ENCODE results near the gene DIO2. TPM values are rescaled to one million over a fixed set of nuclear protein-coding genes. Genes with fewer than 3 reads are reported as not detected.

The DIO2 gene
- total RNA-seq, 1 experiment from 2014 or later = 4.9 TPM

DNA sequence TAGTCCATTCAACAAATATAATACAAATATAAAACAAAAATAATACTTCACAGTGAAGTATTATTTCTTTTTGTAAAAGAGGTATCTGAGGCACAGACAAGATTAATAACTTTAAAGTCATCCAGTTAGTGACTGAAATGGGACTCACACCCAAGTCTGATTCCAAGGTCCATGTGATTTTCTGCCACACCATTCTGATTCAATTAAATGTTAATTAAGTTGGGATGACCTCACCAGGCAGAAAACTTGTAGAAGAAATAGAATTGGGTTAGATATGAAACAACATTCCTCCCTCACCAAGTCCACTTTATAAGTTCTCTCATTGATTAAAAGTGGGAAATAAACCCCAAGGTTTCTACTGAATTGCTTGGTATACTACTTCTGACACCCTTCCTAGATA, 34.4 kb downstream of the DIO2 start:
- DNase-seq = no peak
- peaks cover 2% of the 10 kb centered on the region for H3K27me3 Mint-ChIP-seq (ENCODE audit: insufficient read depth, unreplicated experiment)
- no peak overlapping the region for H3K27ac Mint-ChIP-seq (ENCODE audit: unreplicated experiment)
- Histone ChIP-seq H3K4me1 (no peaks in the 10 kb centered on the region), H3K9me3 (no peaks in the 10 kb centered on the region), H3K36me3 (ENCODE audit: control insufficient read depth, insufficient read depth, low read length) (no peaks in the 10 kb centered on the region), H3K27me3 (replicated peaks; ENCODE audit: control insufficient read depth, insufficient read depth, low read length) (no peaks in the 10 kb centered on the region; the same call in 1 of the 2 replicates), H3K4me3 (ENCODE audit: low read depth, low read length) (no peak overlapping the region)
- BruUV-seq (replicated peaks) = no TSS peak
- TF ChIP-seq, protein P1, sequence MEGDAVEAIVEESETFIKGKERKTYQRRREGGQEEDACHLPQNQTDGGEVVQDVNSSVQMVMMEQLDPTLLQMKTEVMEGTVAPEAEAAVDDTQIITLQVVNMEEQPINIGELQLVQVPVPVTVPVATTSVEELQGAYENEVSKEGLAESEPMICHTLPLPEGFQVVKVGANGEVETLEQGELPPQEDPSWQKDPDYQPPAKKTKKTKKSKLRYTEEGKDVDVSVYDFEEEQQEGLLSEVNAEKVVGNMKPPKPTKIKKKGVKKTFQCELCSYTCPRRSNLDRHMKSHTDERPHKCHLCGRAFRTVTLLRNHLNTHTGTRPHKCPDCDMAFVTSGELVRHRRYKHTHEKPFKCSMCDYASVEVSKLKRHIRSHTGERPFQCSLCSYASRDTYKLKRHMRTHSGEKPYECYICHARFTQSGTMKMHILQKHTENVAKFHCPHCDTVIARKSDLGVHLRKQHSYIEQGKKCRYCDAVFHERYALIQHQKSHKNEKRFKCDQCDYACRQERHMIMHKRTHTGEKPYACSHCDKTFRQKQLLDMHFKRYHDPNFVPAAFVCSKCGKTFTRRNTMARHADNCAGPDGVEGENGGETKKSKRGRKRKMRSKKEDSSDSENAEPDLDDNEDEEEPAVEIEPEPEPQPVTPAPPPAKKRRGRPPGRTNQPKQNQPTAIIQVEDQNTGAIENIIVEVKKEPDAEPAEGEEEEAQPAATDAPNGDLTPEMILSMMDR (IDR thresholded peaks at IDR 0.05; ENCODE audit: insufficient read depth in 1 of 2, low read depth in 1 of 2, low read length in 1 of 2, severe bottlenecking in 1 of 2, unreplicated experiment in 1 of 2) = no peak
- intact Hi-C loops (cut with micrococcal nuclease; ENCODE audit: unreplicated experiment) = no loop called here
- H3K4me3 Mint-ChIP-seq (ENCODE audit: unreplicated experiment) = no peak overlapping the region
- no peaks in the 10 kb centered on the region for H3K36me3 Mint-ChIP-seq (ENCODE audit: insufficient read depth, unreplicated experiment)
- ChIA-PET POLR2A (no interaction called here), CTCF (no interaction called here)
- peaks cover 8% of the 10 kb centered on the region for H3K9me3 Mint-ChIP-seq (ENCODE audit: unreplicated experiment)
- H3K4me1 Mint-ChIP-seq (ENCODE audit: low read depth, unreplicated experiment) = no peaks in the 10 kb centered on the region

DNA sequence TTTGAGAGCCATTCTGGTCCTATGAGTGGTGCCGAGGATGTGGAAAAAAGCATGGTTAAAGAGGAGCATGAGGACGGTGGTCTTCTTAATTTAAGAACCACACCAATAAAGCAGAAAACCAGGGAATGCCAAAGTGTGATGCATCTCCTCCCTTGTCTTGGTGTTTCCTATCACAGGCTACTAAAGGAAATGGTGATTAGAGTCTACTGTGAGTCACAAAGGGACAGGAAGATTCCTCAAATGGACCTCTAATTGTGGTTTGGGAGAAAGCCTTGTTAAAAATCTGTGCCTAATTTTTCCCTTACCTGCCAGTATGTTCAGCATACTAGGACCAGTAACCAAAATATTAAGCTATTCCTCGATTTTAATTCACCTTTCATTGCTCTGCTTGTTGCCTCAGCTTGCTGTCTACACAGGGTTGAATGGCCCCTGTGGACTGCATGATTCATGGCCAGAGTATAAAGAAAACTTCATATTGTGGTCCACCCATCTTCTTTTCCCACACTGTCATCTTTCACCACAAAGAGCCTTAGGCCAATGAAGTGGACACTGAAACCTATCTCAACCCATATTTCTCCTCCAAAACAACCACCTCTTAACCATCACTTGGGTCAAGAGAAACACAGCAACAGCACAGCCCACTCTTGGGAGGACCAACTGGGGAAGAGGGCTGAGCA, 38.8 kb downstream of the DIO2 start:
- ChIA-PET CTCF (no interaction called here), POLR2A (no interaction called here)
- Histone ChIP-seq H3K9me3 (no peaks in the 10 kb centered on the region), H3K4me1 (no peaks in the 10 kb centered on the region), H3K27me3 (replicated peaks; ENCODE audit: control insufficient read depth, insufficient read depth, low read length) (no peaks in the 10 kb centered on the region; the same call in 1 of the 2 replicates), H3K36me3 (ENCODE audit: control insufficient read depth, insufficient read depth, low read length) (no peaks in the 10 kb centered on the region), H3K4me3 (ENCODE audit: low read depth, low read length) (no peak overlapping the region)
- BruUV-seq (replicated peaks) = no TSS peak
- TF ChIP-seq, protein P1 (IDR thresholded peaks at IDR 0.05; ENCODE audit: insufficient read depth in 1 of 2, low read depth in 1 of 2, low read length in 1 of 2, severe bottlenecking in 1 of 2, unreplicated experiment in 1 of 2) = no peak
- no peaks in the 10 kb centered on the region for H3K36me3 Mint-ChIP-seq (ENCODE audit: insufficient read depth, unreplicated experiment)
- H3K4me1 Mint-ChIP-seq (ENCODE audit: low read depth, unreplicated experiment) = peaks cover 7% of the 10 kb centered on the region
- intact Hi-C loops (cut with micrococcal nuclease; ENCODE audit: unreplicated experiment) = no loop called here
- DNase-seq = no peak
- no peak overlapping the region for H3K27ac Mint-ChIP-seq (ENCODE audit: unreplicated experiment)
- H3K9me3 Mint-ChIP-seq (ENCODE audit: unreplicated experiment) = no peaks in the 10 kb centered on the region
- H3K4me3 Mint-ChIP-seq (ENCODE audit: unreplicated experiment) = no peak overlapping the region
- H3K27me3 Mint-ChIP-seq (ENCODE audit: insufficient read depth, unreplicated experiment) = no peaks in the 10 kb centered on the region

DNA sequence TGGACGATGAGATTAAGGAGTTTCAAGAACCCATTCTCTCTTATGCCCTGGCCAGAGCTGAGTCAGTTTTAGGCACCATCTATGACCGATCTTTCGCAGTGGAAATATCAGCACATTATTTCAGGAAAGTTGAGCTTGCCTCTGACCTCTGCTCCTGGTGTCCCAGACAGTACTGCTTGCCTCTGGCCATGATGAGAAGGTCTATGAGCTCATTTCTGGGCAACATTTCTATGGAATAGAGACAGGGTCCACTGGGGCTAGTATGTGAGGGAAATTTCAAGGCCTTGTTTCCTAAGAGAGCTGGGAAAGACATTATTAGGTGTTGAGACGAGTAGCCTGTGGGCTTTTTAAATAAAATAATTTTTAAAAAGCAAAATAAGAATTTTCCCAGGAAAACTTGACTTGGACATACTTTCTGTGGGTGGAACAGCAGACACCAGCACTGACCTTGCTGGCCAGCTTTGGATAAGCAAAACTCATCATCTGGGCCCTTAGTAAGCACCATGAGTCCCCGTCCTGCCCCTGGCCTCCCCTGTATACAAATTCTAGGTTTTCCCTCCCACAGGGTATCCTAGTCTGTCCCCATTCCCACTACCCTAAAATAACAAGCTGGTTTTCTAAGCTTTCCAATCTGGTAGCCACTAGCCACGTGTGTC, 43.4 kb downstream of the DIO2 start:
- H3K4me1 Mint-ChIP-seq (ENCODE audit: low read depth, unreplicated experiment) = peaks cover 7% of the 10 kb centered on the region

More for the DNA sequence above, 43.4 kb downstream of the DIO2 start:
- no peak overlapping the region for H3K27ac Mint-ChIP-seq (ENCODE audit: unreplicated experiment)
- no peak for DNase-seq
- POLR2A ChIA-PET = no interaction called here
- BruUV-seq (replicated peaks) = no TSS peak
- Histone ChIP-seq H3K9me3 (no peaks in the 10 kb centered on the region), H3K27me3 (replicated peaks; ENCODE audit: control insufficient read depth, insufficient read depth, low read length) (no peaks in the 10 kb centered on the region; the same call in 1 of the 2 replicates), H3K36me3 (ENCODE audit: control insufficient read depth, insufficient read depth, low read length) (no peaks in the 10 kb centered on the region), H3K4me3 (ENCODE audit: low read depth, low read length) (no peak overlapping the region), H3K4me1 (no peaks in the 10 kb centered on the region)
- no peaks in the 10 kb centered on the region for H3K9me3 Mint-ChIP-seq (ENCODE audit: unreplicated experiment)
- no peaks in the 10 kb centered on the region for H3K36me3 Mint-ChIP-seq (ENCODE audit: insufficient read depth, unreplicated experiment)
- CTCF ChIA-PET = no interaction called here
- no peak overlapping the region for H3K4me3 Mint-ChIP-seq (ENCODE audit: unreplicated experiment)
- no peaks in the 10 kb centered on the region for H3K27me3 Mint-ChIP-seq (ENCODE audit: insufficient read depth, unreplicated experiment)
- TF ChIP-seq, protein P1 (IDR thresholded peaks at IDR 0.05; ENCODE audit: insufficient read depth in 1 of 2, low read depth in 1 of 2, low read length in 1 of 2, severe bottlenecking in 1 of 2, unreplicated experiment in 1 of 2) = no peak
- intact Hi-C loops (cut with micrococcal nuclease; ENCODE audit: unreplicated experiment) = no loop called here
